Pericardium fibroblast (primary cell): Measurements from ENCODE around the gene TAF12. TPM values are rescaled to one million over a fixed set of nuclear protein-coding genes. Genes with fewer than 3 reads are reported as not detected.

Source experiments
- total RNA-seq: library from RNA; depleted of rRNA; stranded (reverse); fragments of >200 nt; gene quantifications from 2 replicates; pipeline ENCODE4 v1.2.3, GENCODE V29; 2015

TAF12 gene, protein sequence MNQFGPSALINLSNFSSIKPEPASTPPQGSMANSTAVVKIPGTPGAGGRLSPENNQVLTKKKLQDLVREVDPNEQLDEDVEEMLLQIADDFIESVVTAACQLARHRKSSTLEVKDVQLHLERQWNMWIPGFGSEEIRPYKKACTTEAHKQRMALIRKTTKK
- 28.8 and 34.2 TPM in 2 replicates for total RNA-seq

DNA sequence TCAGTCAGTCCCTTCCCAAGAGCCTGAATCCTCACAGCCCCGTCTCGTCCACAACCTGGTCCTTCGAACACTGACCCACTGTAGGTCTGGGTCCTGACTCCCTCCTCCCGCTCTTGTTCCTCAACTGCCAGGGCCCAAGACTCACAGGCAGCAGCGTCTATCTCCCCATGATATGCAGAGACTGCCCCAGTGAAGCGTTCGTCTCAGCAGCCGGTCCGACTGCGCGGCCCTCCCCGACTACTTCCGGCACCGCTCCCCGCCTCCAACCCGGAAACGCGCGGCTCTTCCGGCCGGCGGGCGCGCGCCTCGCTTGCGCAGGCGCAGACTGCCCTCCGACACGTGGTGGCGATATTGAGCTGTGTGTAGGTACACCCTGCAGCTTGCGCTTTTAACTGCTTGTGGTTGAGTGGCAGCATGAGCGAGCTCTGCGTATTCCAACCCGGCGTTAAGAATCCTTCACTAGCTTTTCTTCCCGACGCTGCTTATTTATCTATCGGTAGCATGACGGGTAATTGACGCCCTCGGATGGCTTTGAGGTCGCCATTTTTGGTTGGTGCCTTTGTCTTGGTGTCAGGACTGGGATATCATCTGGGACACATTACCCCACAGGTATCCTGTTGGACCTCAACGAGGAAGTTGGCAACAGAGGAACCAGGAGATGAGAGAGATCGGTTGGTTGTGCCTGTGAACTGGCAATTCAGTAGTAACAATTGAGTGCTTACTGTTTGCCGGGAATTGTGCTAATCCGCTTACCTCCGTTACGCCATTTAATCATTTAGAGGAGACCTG lies at the start of gene TAF12:
TSS of gene TAF12 (minus strand) at position 221 of the 789 bp plus-strand sequence. CDS start 20,986 bp downstream, outside the sequence.

GRCh38 chr1:28668191-28668955 lies 25.5 kb upstream of the TAF12 start, which contains the start of gene GMEB1:
GMEB1 (plus strand) TSS chr1:28668784; CDS start chr1:28683613, 14,829 bp downstream.

GRCh38 chr1:28648474-28649198 lies 5.8 kb upstream of the TAF12 start, which contains the start of gene RNU11:
RNU11 (plus strand) TSS chr1:28648600.

DNA sequence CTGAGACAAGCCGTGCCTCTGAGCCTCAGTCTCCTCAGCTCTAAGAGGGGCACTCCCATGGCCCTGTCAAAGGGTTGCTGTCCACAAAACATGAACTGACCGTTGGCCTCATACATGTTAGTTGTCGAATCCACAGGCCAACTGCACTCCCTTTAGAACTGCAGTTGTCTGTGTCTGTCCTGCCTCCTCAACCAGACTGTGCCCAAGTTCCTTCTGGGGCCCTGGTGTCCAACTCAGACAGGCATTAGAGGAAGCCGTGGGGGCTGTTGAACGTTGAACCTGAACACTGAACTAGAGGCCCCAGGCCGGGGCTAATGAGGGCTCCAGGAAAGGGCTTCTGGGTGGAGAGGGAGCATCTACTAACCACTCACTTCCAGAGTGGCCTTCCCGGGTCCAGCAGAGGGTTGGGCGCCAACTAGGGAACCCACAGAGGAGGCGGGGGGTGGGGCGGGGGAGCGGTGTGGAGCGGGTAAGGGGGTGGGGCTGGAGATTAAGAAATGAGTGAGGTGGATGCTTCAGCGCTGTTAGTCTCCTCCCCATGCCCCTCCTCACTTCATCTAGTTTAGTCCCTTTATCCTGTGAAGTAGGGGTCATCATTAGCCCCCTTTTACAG lies 51.1 kb downstream of the TAF12 start, which contains the start of gene RAB42:
TSS of gene RAB42 (plus strand) at position 558 of the 613 bp plus-strand sequence. CDS start 247 bp downstream, outside the sequence.

Other genes with a start within 250 kb of the TAF12 start
- 20.9 and 38.1 TPM in 2 replicates for gene RCC1, start 137.0 kb downstream of the TAF12 start, total RNA-seq
- 18.9 and 28.0 TPM in 2 replicates for gene TRNAU1AP, start 90.0 kb downstream of the TAF12 start, total RNA-seq
- 5.5 and 8.3 TPM in 2 replicates for gene RAB42, start 50.8 kb downstream of the TAF12 start, total RNA-seq
- not detected in 2 replicates for gene RNU11, start 5.5 kb upstream of the TAF12 start, total RNA-seq
- gene GMEB1, start 25.7 kb upstream of the TAF12 start, total RNA-seq, result 4.5 and 8.5 TPM in 2 replicates
- 34.4 and 35.4 TPM in 2 replicates for gene YTHDF2, start 93.9 kb upstream of the TAF12 start, total RNA-seq
- not detected in 2 replicates for gene OPRD1, start 169.1 kb upstream of the TAF12 start, total RNA-seq